HepG2 (cell line): ENCODE data around the gene CST4. TPM values are rescaled to one million over a fixed set of nuclear protein-coding genes. Genes with fewer than 3 reads are reported as not detected.

ENCODE experiments used
- DNMT3B ChIP-seq: conservative IDR thresholded peaks from 2 replicates; pipeline ENCODE4 v1.6.1; 2016; ENCODE audit warnings: missing biosample characterization, control low read depth
- FOSL2 ChIP-seq: sonication (generic); formaldehyde crosslinking; IDR thresholded peaks from 2 replicates; pipeline ENCODE4 v1.4.0; 2020; ENCODE audit warnings: missing genetic modification reagents
- HNRNPL ChIP-seq: fragments of 200-400 bp; formaldehyde crosslinking; IDR thresholded peaks from 2 replicates; pipeline ENCODE4 v1.6.1; 2017; ENCODE audit warnings: mild to moderate bottlenecking, low read depth, low read length
- PHF5A ChIP-seq: IDR thresholded peaks from one replicate; pipeline ENCODE4 v1.6.1; 2018; ENCODE audit warnings: low read depth, missing genetic modification reagents; ENCODE audit not compliant: unreplicated experiment
- PITX1 ChIP-seq: sonication (generic); formaldehyde crosslinking; IDR thresholded peaks from 2 replicates; pipeline ENCODE4 v1.5.1; 2020; ENCODE audit warnings: mild to moderate bottlenecking, missing genetic modification reagents
- SNAPC2 ChIP-seq: sonication (generic); formaldehyde crosslinking; IDR thresholded peaks from 2 replicates; pipeline ENCODE4 v1.8.1; 2022; ENCODE audit warnings: mild to moderate bottlenecking, missing genetic modification reagents
- ZC3H4 ChIP-seq: sonication (generic); formaldehyde crosslinking; IDR thresholded peaks from 2 replicates; pipeline ENCODE4 v1.4.0; 2020; ENCODE audit warnings: missing genetic modification reagents, borderline replicate concordance
- ZEB1 ChIP-seq: IDR thresholded peaks from 2 replicates; pipeline ENCODE4 v1.6.1; 2012; ENCODE audit warnings: mild to moderate bottlenecking, low read depth, inconsistent platforms; ENCODE audit not compliant: insufficient replicate concordance
- ZNF460 ChIP-seq: sonication (generic); formaldehyde crosslinking; IDR thresholded peaks from 2 replicates; pipeline ENCODE4 v1.5.1; 2020; ENCODE audit warnings: missing genetic modification reagents, mild to moderate bottlenecking, borderline replicate concordance
- ZNF607 ChIP-seq: sonication (generic); formaldehyde crosslinking; IDR thresholded peaks from 2 replicates; pipeline ENCODE4 v1.5.1; 2020; ENCODE audit warnings: missing genetic modification reagents, mild to moderate bottlenecking, borderline replicate concordance
- polyA plus RNA-seq, 8 experiments: library from polyadenylated mRNA; depleted of rRNA in 3 of 8; stranded (reverse) in 7 of 8; unstranded in 1 of 8; fragments of >200 nt; fragmentation: Illumina TruSeq in 4 of 8; extraction: Trizol in 4 of 8; gene quantifications; 2 replicates each; pipeline versions ENCODE4 v1.2.1 to v1.2.3, GENCODE V29; 2011 to 2016; ENCODE audit warnings: low read depth in 4 of 8, missing spikeins in 1 of 8, mixed read lengths in 1 of 8; ENCODE audit not compliant: insufficient read depth in 1 of 8
- total RNA-seq, 5 experiments: library from RNA; depleted of rRNA; stranded (reverse); fragments of >200 nt; fragmentation: Illumina TruSeq; extraction: Trizol; gene quantifications; 2 replicates each; pipeline ENCODE4 v1.2.3, GENCODE V29; 2016; ENCODE audit warnings: low read depth in 1 of 5
- TF ChIP-seq, protein P1 (sequence below): sonication (generic); formaldehyde crosslinking; IDR thresholded peaks from 2 replicates; pipeline ENCODE4 v1.4.0; 2020; ENCODE audit warnings: mild to moderate bottlenecking, missing genetic modification reagents
- TF ChIP-seq, protein P2 (sequence below): sonication (generic); formaldehyde crosslinking; IDR thresholded peaks from 2 replicates; pipeline ENCODE4 v1.4.0; 2020; ENCODE audit warnings: mild to moderate bottlenecking, missing genetic modification reagents, borderline replicate concordance
- TF ChIP-seq, protein P3 (sequence below): sonication (generic); formaldehyde crosslinking; conservative IDR thresholded peaks from 2 replicates; pipeline ENCODE4 v1.8.0; 2022; ENCODE audit warnings: missing genetic modification reagents
- TF ChIP-seq, protein P4 (sequence below): sonication (generic); formaldehyde crosslinking; IDR thresholded peaks from 2 replicates; pipeline ENCODE4 v1.8.0; 2022; ENCODE audit warnings: mild to moderate bottlenecking, missing genetic modification reagents, moderate library complexity

The CST4 gene
- total and polyA plus RNA-seq, 2 of the 13 experiments (the other 11 are each of a cell fraction or from before 2014, with no cell fraction given) = not detected

DNA sequence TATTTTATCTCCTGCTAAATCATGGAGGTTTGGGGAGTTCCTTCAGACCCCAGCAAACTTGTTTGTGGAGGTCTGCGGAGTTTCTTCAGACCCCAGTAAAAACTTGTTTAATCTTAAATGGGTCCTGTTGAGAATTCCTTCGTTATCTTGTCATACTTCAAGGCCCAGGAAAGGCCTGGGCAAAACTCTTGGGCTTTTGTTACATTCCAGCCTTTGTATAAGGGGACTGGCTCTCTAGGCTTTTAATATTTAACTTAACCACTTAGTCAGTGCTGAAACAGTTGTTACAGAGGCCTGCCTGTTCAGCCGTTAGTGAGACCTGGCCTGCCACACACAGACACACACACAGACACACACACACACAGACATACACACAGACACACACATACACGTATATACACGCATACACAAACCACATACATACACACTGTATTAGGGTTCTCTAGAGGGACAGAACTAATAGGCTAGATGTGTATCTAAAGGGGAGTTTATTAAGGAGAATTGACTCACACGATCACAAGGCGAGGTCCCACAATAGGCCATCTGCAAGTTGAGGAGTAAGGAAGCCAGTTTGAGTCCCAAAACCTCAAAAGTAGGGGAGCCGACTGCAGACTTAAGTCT lies 29.7 kb downstream of the CST4 start (continued):
- TF ChIP-seq SNAPC2 (CRISPR knock-in tag) (peak; percentile 77; the same call in 1 of the 2 replicates), PHF5A (CRISPR knock-in tag) (no peak), ZNF607 (CRISPR knock-in tag) (no peak), ZNF460 (CRISPR knock-in tag) (no peak), FOSL2 (CRISPR knock-in tag) (peak; percentile 43), ZEB1 (peak; percentile 66), DNMT3B (no peak; the same call in 1 of the 2 replicates), ZC3H4 (CRISPR knock-in tag) (no peak), HNRNPL (no peak), PITX1 (no peak)
- TF ChIP-seq, protein P1, sequence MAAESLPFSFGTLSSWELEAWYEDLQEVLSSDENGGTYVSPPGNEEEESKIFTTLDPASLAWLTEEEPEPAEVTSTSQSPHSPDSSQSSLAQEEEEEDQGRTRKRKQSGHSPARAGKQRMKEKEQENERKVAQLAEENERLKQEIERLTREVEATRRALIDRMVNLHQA (CRISPR knock-in tag) = no peak
- TF ChIP-seq, protein P2, sequence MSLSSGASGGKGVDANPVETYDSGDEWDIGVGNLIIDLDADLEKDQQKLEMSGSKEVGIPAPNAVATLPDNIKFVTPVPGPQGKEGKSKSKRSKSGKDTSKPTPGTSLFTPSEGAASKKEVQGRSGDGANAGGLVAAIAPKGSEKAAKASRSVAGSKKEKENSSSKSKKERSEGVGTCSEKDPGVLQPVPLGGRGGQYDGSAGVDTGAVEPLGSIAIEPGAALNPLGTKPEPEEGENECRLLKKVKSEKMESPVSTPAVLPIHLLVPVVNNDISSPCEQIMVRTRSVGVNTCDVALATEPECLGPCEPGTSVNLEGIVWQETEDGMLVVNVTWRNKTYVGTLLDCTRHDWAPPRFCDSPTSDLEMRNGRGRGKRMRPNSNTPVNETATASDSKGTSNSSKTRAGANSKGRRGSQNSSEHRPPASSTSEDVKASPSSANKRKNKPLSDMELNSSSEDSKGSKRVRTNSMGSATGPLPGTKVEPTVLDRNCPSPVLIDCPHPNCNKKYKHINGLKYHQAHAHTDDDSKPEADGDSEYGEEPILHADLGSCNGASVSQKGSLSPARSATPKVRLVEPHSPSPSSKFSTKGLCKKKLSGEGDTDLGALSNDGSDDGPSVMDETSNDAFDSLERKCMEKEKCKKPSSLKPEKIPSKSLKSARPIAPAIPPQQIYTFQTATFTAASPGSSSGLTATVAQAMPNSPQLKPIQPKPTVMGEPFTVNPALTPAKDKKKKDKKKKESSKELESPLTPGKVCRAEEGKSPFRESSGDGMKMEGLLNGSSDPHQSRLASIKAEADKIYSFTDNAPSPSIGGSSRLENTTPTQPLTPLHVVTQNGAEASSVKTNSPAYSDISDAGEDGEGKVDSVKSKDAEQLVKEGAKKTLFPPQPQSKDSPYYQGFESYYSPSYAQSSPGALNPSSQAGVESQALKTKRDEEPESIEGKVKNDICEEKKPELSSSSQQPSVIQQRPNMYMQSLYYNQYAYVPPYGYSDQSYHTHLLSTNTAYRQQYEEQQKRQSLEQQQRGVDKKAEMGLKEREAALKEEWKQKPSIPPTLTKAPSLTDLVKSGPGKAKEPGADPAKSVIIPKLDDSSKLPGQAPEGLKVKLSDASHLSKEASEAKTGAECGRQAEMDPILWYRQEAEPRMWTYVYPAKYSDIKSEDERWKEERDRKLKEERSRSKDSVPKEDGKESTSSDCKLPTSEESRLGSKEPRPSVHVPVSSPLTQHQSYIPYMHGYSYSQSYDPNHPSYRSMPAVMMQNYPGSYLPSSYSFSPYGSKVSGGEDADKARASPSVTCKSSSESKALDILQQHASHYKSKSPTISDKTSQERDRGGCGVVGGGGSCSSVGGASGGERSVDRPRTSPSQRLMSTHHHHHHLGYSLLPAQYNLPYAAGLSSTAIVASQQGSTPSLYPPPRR (CRISPR knock-in tag) = no peak
- TF ChIP-seq, protein P3, sequence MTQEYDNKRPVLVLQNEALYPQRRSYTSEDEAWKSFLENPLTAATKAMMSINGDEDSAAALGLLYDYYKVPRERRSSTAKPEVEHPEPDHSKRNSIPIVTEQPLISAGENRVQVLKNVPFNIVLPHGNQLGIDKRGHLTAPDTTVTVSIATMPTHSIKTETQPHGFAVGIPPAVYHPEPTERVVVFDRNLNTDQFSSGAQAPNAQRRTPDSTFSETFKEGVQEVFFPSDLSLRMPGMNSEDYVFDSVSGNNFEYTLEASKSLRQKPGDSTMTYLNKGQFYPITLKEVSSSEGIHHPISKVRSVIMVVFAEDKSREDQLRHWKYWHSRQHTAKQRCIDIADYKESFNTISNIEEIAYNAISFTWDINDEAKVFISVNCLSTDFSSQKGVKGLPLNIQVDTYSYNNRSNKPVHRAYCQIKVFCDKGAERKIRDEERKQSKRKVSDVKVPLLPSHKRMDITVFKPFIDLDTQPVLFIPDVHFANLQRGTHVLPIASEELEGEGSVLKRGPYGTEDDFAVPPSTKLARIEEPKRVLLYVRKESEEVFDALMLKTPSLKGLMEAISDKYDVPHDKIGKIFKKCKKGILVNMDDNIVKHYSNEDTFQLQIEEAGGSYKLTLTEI (CRISPR knock-in tag) = no peak
- TF ChIP-seq, protein P4, sequence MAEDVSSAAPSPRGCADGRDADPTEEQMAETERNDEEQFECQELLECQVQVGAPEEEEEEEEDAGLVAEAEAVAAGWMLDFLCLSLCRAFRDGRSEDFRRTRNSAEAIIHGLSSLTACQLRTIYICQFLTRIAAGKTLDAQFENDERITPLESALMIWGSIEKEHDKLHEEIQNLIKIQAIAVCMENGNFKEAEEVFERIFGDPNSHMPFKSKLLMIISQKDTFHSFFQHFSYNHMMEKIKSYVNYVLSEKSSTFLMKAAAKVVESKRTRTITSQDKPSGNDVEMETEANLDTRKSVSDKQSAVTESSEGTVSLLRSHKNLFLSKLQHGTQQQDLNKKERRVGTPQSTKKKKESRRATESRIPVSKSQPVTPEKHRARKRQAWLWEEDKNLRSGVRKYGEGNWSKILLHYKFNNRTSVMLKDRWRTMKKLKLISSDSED (CRISPR knock-in tag) = 0 out of 2 replicates have a peak, but pooled peaks have one; percentile 19
- TF ChIP-seq, all 625 proteins: peak for 166
